Right atrium auricular region (tissue), 2 donors: Measurements from ENCODE around the gene NECAB3. TPM values are rescaled to one million over a fixed set of nuclear protein-coding genes. Genes with fewer than 3 reads are reported as not detected.

Experiments
- DNase-seq: peaks from one replicate; pipeline ENCODE4 v3.0.0-alpha.2; 2019; ENCODE audit warnings: low spot score
- H3K27ac ChIP-seq, 2 donors: fragments of 200-600 bp; sonication (generic); 1 replicate in 1 of 2; 2 replicates in 1 of 2; pipeline ENCODE4 v1.5.1; 2016 to 2019
- H3K27me3 ChIP-seq, 2 donors: fragments of 200-600 bp; sonication (generic); one replicate each; pipeline versions ENCODE4 v1.5.1 to v1.6.0; 2017 to 2019
- H3K36me3 ChIP-seq: fragments of 200-600 bp; sonication (generic); one replicate; pipeline ENCODE4 v1.5.1; 2016
- H3K4me1 ChIP-seq, 2 donors: fragments of 200-600 bp; sonication (generic); one replicate each; pipeline versions ENCODE4 v1.5.1 to v1.6.0; 2017 to 2019
- H3K4me3 ChIP-seq, 2 donors: fragments of 200-600 bp; sonication (generic); 1 replicate in 1 of 2; 2 replicates in 1 of 2; pipeline ENCODE4 v1.5.1; 2017 to 2019; ENCODE audit warnings: mild to moderate bottlenecking in 1 of 2, moderate library complexity in 1 of 2
- H3K9me3 ChIP-seq, 2 donors: fragments of 200-600 bp; sonication (generic); one replicate each; pipeline ENCODE4 v1.5.1; 2019
- total RNA-seq, 2 donors: library from RNA; depleted of rRNA; stranded (reverse); fragments of >200 nt; gene quantifications; one replicate each; pipeline ENCODE4 v1.1.0, GENCODE V29; 2016
- TF ChIP-seq, protein P1 (sequence below), 2 donors: fragments of 200-600 bp; sonication (generic); IDR thresholded peaks; one replicate each; pipeline ENCODE4 v1.5.1; 2019; ENCODE audit warnings: antibody characterized with exemption in 2 of 2

Gene NECAB3
- total RNA-seq, 2 donors from 2014 or later = 81.7 to 88.4 TPM

DNA sequence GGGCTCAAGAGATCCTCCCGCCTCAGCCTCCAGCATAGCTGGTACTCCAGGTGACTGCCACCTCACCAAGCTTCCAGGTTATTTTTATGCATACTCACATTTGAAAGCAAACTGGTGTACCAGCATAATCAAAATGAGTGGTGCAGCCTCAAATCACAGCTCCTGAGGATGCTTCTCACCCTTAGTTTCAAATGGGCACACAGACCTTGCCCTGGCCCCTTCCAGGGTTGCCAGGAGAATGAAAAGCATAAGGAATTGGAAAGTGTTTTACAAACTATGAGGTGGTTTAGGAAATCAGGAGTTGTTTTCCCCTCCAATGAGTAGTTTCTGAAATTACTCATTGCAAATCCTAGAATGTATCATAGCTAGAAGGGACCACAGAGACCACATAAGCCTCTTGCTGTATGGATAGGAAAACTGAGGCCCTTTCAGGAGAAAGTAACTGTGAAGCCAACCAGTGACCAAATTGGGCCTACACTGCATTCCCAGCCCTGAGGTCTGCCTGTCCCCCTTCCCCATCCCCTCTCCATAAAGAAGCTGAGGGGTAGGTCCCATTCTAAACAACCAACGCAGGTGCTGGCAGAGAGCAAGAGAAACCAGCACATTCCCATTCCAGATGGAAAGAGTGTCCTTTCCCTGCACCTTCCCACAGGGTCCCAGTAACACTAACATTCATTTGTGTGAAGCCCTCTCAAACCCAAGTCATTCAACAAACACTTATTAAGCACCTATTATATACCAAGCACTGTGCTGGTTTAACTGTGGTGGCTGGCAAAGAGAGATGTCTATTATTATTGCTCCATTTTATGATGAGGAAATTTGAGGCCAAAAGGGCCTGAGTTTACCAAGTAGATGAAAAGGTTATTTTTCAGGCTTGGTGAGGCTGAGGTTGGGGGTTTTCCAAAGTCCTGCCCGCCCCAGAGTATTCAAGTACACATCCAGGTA lies 14.0 kb upstream of the NECAB3 start:
- no peak for DNase-seq
- TF ChIP-seq, protein P1, sequence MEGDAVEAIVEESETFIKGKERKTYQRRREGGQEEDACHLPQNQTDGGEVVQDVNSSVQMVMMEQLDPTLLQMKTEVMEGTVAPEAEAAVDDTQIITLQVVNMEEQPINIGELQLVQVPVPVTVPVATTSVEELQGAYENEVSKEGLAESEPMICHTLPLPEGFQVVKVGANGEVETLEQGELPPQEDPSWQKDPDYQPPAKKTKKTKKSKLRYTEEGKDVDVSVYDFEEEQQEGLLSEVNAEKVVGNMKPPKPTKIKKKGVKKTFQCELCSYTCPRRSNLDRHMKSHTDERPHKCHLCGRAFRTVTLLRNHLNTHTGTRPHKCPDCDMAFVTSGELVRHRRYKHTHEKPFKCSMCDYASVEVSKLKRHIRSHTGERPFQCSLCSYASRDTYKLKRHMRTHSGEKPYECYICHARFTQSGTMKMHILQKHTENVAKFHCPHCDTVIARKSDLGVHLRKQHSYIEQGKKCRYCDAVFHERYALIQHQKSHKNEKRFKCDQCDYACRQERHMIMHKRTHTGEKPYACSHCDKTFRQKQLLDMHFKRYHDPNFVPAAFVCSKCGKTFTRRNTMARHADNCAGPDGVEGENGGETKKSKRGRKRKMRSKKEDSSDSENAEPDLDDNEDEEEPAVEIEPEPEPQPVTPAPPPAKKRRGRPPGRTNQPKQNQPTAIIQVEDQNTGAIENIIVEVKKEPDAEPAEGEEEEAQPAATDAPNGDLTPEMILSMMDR (IDR thresholded peaks at IDR 0.05) = no peak
- Histone ChIP-seq H3K27ac (no peak overlapping the region), H3K9me3 (no peaks in the 10 kb centered on the region), H3K27me3 (no peaks in the 10 kb centered on the region), H3K4me3 (no peak overlapping the region), H3K36me3 (no peaks in the 10 kb centered on the region), H3K4me1 (peaks cover 0 to 40% of the 10 kb centered on the region in 2 donors)

DNA sequence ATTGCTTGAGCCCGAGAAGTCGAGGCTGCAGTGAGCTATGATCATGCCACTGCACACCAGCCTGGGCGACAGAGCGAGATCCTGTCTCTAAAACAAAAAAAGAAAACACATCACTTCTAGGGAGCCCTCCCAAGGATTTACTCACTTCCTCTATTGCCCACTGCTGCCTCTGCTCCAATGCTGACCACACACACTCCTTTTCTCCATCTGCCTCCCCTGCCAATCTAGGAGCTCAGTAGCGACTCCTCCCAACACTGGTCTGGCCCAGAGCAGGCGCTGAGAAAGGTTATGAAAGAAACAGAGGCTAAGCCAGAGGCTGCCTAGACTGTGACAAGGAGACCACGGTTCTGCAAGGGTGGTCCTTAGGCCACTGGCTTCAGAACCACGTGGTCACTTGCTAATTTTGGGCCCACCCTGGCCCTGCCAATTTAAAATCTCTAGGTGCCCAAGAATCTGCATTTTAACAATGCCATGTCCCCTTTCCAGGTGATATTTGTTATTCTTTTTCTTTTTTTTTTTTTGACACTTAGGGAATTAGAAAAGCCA lies 13.2 kb upstream of the NECAB3 start:
- Histone ChIP-seq H3K4me1 (peaks cover 0 to 40% of the 10 kb centered on the region in 2 donors), H3K27me3 (no peaks in the 10 kb centered on the region), H3K4me3 (no peak overlapping the region), H3K9me3 (no peaks in the 10 kb centered on the region), H3K27ac (no peak overlapping the region), H3K36me3 (no peaks in the 10 kb centered on the region)
- TF ChIP-seq, protein P1 (IDR thresholded peaks at IDR 0.05) = no peak
- no peak for DNase-seq

GRCh38 chr20:33686984-33687366 lies 12.7 kb upstream of the NECAB3 start:
- no peak for DNase-seq
- H3K27me3 ChIP-seq = no peaks in the 10 kb centered on the region
- peak overlapping the region in 1 of 2 donors; percentile 43 for H3K4me3 ChIP-seq
- H3K4me1 ChIP-seq = peaks cover 0 to 40% of the 10 kb centered on the region in 2 donors
- no peaks in the 10 kb centered on the region for H3K36me3 ChIP-seq
- TF ChIP-seq, protein P1 (IDR thresholded peaks at IDR 0.05) = no peak
- H3K9me3 ChIP-seq = no peaks in the 10 kb centered on the region
- H3K27ac ChIP-seq = peak overlapping the region in 1 of 2 donors; percentile 53

- Histone ChIP-seq H3K4me1 (peaks cover 0 to 40% of the 10 kb centered on the region in 2 donors), H3K36me3 (no peaks in the 10 kb centered on the region), H3K27me3 (no peaks in the 10 kb centered on the region), H3K4me3 (peak within 1 kb of the TSS; percentile 17 to 47), H3K9me3 (no peaks in the 10 kb centered on the region), H3K27ac (peak within 1 kb of the TSS in 1 of 2 donors; percentile 53)
- DNase-seq = peak; percentile 96
- TF ChIP-seq, protein P1 (IDR thresholded peaks at IDR 0.05) = peak; percentile 26 to 69
Measured at GRCh38 chr20:33686100-33686983, 12.1 kb upstream of the NECAB3 start, which contains the start of gene E2F1. Gene E2F1 (minus strand): TSS chr20:33686385. CDS start chr20:33686264, 121 bp downstream.

DNA sequence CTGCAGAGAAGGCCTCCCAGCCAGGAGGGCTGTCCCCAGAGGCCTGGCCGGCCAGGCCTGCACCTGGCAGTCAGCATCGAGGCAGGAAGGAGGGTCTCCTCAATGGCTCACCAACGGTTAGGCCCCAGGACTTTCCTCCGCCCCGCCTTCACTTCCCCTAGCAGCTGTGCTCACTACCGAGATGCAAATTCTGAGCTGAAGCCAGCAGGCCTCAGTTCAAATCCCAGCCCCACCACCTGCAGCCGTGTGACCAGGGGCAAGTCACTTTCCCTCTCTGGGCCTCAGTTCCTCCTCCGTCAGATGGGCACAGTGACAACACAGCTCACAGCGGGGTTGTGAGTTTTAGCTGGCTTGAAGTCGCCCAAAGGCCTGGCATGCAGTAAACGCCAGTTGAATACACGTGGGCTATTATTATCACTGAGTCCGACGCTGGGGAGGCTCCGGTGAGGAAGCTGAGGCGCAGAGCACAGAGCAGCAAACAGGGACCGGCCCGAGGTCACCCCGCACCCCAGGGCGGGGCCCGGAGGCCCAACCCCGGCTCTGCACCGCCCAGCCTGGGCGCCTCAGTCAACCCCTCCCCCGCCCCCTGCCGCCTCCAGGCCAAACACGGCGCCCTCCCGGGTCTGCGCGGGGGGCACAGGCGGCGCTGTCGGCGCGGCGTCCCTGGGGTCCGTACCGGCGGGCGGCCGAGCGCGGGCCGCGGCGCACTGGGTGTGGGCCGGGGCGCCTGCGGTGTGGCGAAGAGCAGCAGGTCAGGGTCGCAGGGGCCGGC lies 11.3 kb upstream of the NECAB3 start:
- H3K36me3 ChIP-seq = no peaks in the 10 kb centered on the region
- H3K4me3 ChIP-seq = peak overlapping the region; percentile 17 to 47
- DNase-seq = no peak
- no peak overlapping the region for H3K27ac ChIP-seq
- H3K9me3 ChIP-seq = no peaks in the 10 kb centered on the region
- H3K27me3 ChIP-seq = no peaks in the 10 kb centered on the region
- peaks cover 0 to 40% of the 10 kb centered on the region in 2 donors for H3K4me1 ChIP-seq
- TF ChIP-seq, protein P1 (IDR thresholded peaks at IDR 0.05) = no peak
